Upper lobe of left lung (tissue), 6 donors: Measurements from ENCODE around the gene LUC7L3. TPM values are rescaled to one million over a fixed set of nuclear protein-coding genes. Genes with fewer than 3 reads are reported as not detected.

Experiments used
- ATAC-seq, 2 donors: fragments of 200-7000 bp; cut with Tn5 transposase; one replicate each; pipeline ENCODE4 v1.9.1; 2022; ENCODE audit warnings: mild to moderate bottlenecking in 2 of 2, moderate library complexity in 2 of 2; ENCODE audit not compliant: low FRiP score in 2 of 2
- DNase-seq, 2 donors: peaks; one replicate each; pipeline ENCODE4 v3.0.0-alpha.2; 2019 to 2020
- H3K27ac ChIP-seq, 4 donors: fragments of 200-600 bp; sonication (generic); one replicate each; pipeline ENCODE4 v1.5.1; 2016 to 2019
- H3K27me3 ChIP-seq, 4 donors: fragments of 200-600 bp; sonication (generic); one replicate each; pipeline ENCODE4 v1.5.1; 2017 to 2019
- H3K36me3 ChIP-seq, 4 donors: fragments of 200-600 bp; sonication (generic); one replicate each; pipeline ENCODE4 v1.5.1; 2016 to 2019
- H3K4me1 ChIP-seq, 4 donors: fragments of 200-600 bp; sonication (generic); one replicate each; pipeline ENCODE4 v1.5.1; 2018 to 2019
- H3K4me3 ChIP-seq, 4 donors: fragments of 200-600 bp; sonication (generic); one replicate each; pipeline ENCODE4 v1.5.1; 2017 to 2019; ENCODE audit warnings: mild to moderate bottlenecking in 2 of 4, moderate library complexity in 1 of 4
- H3K9me3 ChIP-seq, 4 donors: fragments of 200-600 bp; sonication (generic); one replicate each; pipeline ENCODE4 v1.5.1; 2018 to 2019
- EP300 ChIP-seq, 4 donors: sonication (generic); formaldehyde crosslinking; IDR thresholded peaks; one replicate each; pipeline ENCODE4 v1.5.1; 2017; ENCODE audit warnings: antibody characterized with exemption in 4 of 4, control low read depth in 2 of 4
- POLR2A ChIP-seq, 4 donors: fragments of 450-650 bp; IDR thresholded peaks; one replicate each; pipeline ENCODE4 v1.5.1; 2016 to 2017; ENCODE audit warnings: antibody characterized with exemption in 4 of 4, mild to moderate bottlenecking in 2 of 4
- POLR2AphosphoS5 ChIP-seq, 2 donors: sonication (generic); formaldehyde crosslinking; IDR thresholded peaks; one replicate each; pipeline ENCODE4 v1.5.1; 2017; ENCODE audit warnings: antibody characterized with exemption in 2 of 2
- WGBS, 2 donors: methylation state at CpG; one replicate each; pipeline ENCODE4 v1.1.5; 2017 to 2018; 5-methylcytosine and 5-hydroxymethylcytosine counted together
- total RNA-seq, 6 donors: library from RNA; depleted of rRNA in 4 of 6; stranded (reverse); fragments of >200 nt in 4 of 6; gene quantifications; one replicate each; pipeline versions ENCODE4 v1.1.0 to v1.2.1, GENCODE V29; 2016 to 2021
- TF ChIP-seq, protein P1 (sequence below), 6 experiments: fragments of 450-650 bp in 4 of 6; fragments of 200-600 bp in 2 of 6; sonication (generic) in 2 of 6; IDR thresholded peaks; one replicate each; pipeline ENCODE4 v1.5.1; 2016 to 2019; ENCODE audit warnings: antibody characterized with exemption in 6 of 6
- donor health status: DM: no; HTN: no; CAD: no; lungs with moderate emphysema.
- donor health status: DM: no; HTN: yes; CAD: no; lungs with severe emphysema.

The LUC7L3 gene
- total RNA-seq, 6 donors from 2014 or later = 38.2 to 625 (median 91.4) TPM

- ATAC-seq = no peak
- WGBS, 2 donors = 82 to 95% methylated on average over 6 of the region's 6 CpGs
- Histone ChIP-seq H3K27me3 (no peaks in the 10 kb centered on the region), H3K4me1 (no peaks in the 10 kb centered on the region), H3K4me3 (no peak overlapping the region), H3K9me3 (no peaks in the 10 kb centered on the region), H3K27ac (no peak overlapping the region), H3K36me3 (peaks cover 42 to 100% (median 78%) of the 10 kb centered on the region in 4 donors)
- TF ChIP-seq, protein P1, sequence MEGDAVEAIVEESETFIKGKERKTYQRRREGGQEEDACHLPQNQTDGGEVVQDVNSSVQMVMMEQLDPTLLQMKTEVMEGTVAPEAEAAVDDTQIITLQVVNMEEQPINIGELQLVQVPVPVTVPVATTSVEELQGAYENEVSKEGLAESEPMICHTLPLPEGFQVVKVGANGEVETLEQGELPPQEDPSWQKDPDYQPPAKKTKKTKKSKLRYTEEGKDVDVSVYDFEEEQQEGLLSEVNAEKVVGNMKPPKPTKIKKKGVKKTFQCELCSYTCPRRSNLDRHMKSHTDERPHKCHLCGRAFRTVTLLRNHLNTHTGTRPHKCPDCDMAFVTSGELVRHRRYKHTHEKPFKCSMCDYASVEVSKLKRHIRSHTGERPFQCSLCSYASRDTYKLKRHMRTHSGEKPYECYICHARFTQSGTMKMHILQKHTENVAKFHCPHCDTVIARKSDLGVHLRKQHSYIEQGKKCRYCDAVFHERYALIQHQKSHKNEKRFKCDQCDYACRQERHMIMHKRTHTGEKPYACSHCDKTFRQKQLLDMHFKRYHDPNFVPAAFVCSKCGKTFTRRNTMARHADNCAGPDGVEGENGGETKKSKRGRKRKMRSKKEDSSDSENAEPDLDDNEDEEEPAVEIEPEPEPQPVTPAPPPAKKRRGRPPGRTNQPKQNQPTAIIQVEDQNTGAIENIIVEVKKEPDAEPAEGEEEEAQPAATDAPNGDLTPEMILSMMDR (IDR thresholded peaks at IDR 0.05) = no peak
- TF ChIP-seq EP300 (IDR thresholded peaks at IDR 0.05) (no peak), POLR2AphosphoS5 (IDR thresholded peaks at IDR 0.05) (no peak), POLR2A (IDR thresholded peaks at IDR 0.05) (no peak)
- no peak for DNase-seq
Measured at GRCh38 chr17:50749245-50749644, 29.8 kb downstream of the LUC7L3 start.

- 54 to 57% methylated on average over 2 of the region's 2 CpGs for WGBS, 2 donors
- no peaks in the 10 kb centered on the region for H3K27me3 ChIP-seq
- H3K27ac ChIP-seq = no peak overlapping the region
- DNase-seq (no peak), ATAC-seq (no peak)
- H3K4me3 ChIP-seq = no peak overlapping the region
- H3K4me1 ChIP-seq = no peaks in the 10 kb centered on the region
- TF ChIP-seq EP300 (IDR thresholded peaks at IDR 0.05) = no peak
- H3K9me3 ChIP-seq = no peaks in the 10 kb centered on the region
- H3K36me3 ChIP-seq = peaks cover 17 to 67% (median 37%) of the 10 kb centered on the region in 4 donors
Measured at GRCh38 chr17:50754521-50754920, 35.1 kb downstream of the LUC7L3 start.

DNA sequence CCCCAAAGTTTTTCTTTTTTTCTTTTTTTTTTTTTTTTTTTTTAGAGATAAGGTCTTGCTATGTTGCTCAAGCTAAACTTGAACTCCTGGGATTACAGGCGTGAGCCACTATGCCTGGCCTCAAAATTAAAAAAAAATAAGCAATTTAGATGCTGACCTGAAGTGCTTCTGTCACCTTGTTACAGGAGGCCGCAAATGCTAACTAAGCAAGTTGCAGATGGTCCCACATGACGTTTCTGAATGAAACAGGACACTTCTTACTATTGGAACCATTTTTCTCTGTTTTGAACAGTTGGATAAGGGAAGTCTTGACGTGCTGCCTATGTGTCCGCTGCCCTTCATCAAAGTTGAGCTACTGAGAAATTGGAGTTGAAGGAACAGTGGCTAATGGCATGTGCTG lies 39.1 kb downstream of the LUC7L3 start:
- no peak for ATAC-seq
- no peaks in the 10 kb centered on the region for H3K9me3 ChIP-seq
- H3K36me3 ChIP-seq = peaks cover 0 to 27% (median 3%) of the 10 kb centered on the region in 4 donors
- TF ChIP-seq POLR2AphosphoS5 (IDR thresholded peaks at IDR 0.05) (no peak), POLR2A (IDR thresholded peaks at IDR 0.05) (no peak), EP300 (IDR thresholded peaks at IDR 0.05) (no peak)
- TF ChIP-seq, protein P1 (IDR thresholded peaks at IDR 0.05) = no peak
- peaks cover 0 to 3% (median 0%) of the 10 kb centered on the region in 4 donors for H3K4me1 ChIP-seq
- 62% methylated on average over 5 of the region's 5 CpGs for WGBS, 2 donors
- no peaks in the 10 kb centered on the region for H3K27me3 ChIP-seq
- no peak for DNase-seq
- H3K27ac ChIP-seq = no peak overlapping the region
- H3K4me3 ChIP-seq = no peak overlapping the region

DNA sequence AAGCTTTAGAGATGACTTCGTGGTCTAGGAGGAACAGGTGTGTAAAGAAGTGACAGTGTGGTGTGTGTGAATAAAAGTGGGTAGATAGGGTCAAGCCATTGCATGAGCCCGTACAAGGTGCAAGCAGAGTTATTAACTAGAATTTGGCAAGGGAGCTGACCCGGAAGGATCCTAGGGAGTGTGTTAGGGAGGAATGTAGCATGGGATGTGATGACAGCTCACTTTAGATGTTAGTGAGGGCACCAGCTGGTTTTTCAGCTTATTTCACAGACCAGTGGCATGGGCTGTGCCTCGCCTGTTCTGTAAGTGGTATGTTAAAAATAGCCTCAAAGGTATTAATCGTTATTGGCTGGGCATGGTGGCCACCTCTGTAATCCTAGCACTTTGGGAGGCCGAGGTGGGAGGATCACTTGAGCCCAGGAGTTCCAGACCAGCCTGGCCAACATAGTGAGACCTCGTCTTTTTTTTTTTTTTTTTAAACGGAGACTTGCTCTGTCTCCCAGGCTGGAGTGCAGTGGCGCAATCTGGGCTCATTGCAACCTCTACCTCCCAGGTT lies 39.7 kb downstream of the LUC7L3 start:
- WGBS, 2 donors = 65 to 66% methylated on average over 9 of the region's 9 CpGs
- Histone ChIP-seq H3K27me3 (no peaks in the 10 kb centered on the region), H3K9me3 (no peaks in the 10 kb centered on the region), H3K4me3 (no peak overlapping the region), H3K36me3 (peaks cover 0 to 21% (median 2%) of the 10 kb centered on the region in 4 donors), H3K4me1 (peaks cover 0 to 8% (median 0%) of the 10 kb centered on the region in 4 donors), H3K27ac (no peak overlapping the region)
- ATAC-seq (no peak), DNase-seq (no peak)
- TF ChIP-seq, protein P1 (IDR thresholded peaks at IDR 0.05) = no peak
- no peak for TF ChIP-seq POLR2AphosphoS5 (IDR thresholded peaks at IDR 0.05)

- H3K27me3 ChIP-seq = no peaks in the 10 kb centered on the region
- H3K4me3 ChIP-seq = no peak overlapping the region
- 93 to 94% methylated on average over 2 of the region's 2 CpGs for WGBS, 2 donors
- no peaks in the 10 kb centered on the region for H3K36me3 ChIP-seq
- ATAC-seq = no peak
- no peaks in the 10 kb centered on the region for H3K9me3 ChIP-seq
- H3K27ac ChIP-seq = no peak overlapping the region
- peaks cover 0 to 17% (median 5%) of the 10 kb centered on the region in 4 donors for H3K4me1 ChIP-seq
- DNase-seq = no peak
- TF ChIP-seq, protein P1 (IDR thresholded peaks at IDR 0.05) = no peak
- TF ChIP-seq POLR2A (IDR thresholded peaks at IDR 0.05) (no peak), EP300 (IDR thresholded peaks at IDR 0.05) (no peak), POLR2AphosphoS5 (IDR thresholded peaks at IDR 0.05) (no peak)
Measured at GRCh38 chr17:50762177-50762576, 42.8 kb downstream of the LUC7L3 start.
